Measurements from ENCODE around the gene SNX24. TPM values are rescaled to one million over a fixed set of nuclear protein-coding genes. Genes with fewer than 3 reads are reported as not detected.
"Not testable (repeated sequence)": the region's sequence is repeated elsewhere in the genome, so short reads cannot be mapped to it uniquely, and the experiment has no call there.

The SNX24 gene
- total RNA-seq, 1 donor from 2014 or later = 5.3 TPM

GRCh38 chr5:122870219-122870856 lies 24.9 kb downstream of the SNX24 start:
- DNase-seq (ENCODE audit: low read depth in 2 of 2) = no peak

GRCh38 chr5:122871661-122872060 lies 26.2 kb downstream of the SNX24 start:
- no peak for DNase-seq (ENCODE audit: low read depth in 2 of 2)

DNA sequence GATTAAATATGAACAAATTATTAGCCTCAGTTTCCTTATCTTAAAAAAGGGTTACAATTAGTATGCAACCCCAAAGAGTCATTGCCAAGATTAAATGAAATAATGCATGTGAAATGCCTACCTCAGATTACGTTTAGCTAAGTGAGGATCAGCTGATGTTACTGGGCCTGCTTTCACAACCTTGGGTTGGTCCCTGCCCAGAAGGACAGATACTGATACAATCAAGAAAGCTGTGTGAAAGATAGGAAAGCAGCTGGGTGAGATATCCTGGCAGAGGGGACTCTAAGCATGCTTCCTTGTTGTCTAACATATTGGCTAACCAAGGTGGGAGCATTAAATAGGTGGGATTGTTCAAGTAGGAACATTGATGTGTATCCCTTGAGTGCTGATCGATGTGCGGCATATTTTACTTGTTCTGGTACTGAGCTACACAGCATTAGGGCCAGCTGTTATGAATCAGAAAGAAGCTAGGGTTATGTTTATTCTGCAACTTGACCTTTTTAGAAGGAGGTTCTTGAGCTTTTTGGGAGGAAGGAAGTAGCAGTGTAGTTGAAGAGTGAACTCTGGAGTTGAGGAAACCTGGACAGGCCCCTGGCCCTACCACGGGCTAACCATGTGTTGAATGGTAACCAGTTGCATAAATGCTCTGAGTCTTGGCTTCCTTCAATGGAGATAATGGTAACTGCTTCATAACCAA lies 28.9 kb downstream of the SNX24 start:
- peak in 1 of 2 donors; percentile 6 for DNase-seq (ENCODE audit: low read depth in 2 of 2)

GRCh38 chr5:122877518-122877917 lies 32.1 kb downstream of the SNX24 start:
- DNase-seq (ENCODE audit: low read depth in 2 of 2) = no peak

DNA sequence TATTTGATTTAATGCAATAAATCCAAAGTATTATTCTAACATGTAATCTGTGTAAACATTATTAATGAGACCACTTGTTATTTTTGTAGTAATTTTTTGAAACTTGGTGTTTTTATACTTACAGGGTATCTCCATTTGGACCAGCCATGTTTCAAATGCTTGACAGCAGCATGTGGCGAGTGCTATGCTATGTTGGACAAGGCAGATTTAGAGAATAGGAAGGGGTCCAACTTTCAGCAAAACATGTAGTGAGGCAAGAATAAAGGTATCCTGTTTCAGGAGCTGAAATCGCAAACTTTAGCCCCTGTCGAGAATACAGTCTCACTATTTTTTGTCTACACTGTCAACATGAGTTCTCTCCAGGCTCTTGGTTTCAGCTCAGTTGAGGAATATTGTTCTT lies 33.7 kb downstream of the SNX24 start:
- DNase-seq (ENCODE audit: low read depth in 2 of 2) = no peak

GRCh38 chr5:122880170-122880689 lies 34.8 kb downstream of the SNX24 start:
- no peak for DNase-seq (ENCODE audit: low read depth in 2 of 2)

DNA sequence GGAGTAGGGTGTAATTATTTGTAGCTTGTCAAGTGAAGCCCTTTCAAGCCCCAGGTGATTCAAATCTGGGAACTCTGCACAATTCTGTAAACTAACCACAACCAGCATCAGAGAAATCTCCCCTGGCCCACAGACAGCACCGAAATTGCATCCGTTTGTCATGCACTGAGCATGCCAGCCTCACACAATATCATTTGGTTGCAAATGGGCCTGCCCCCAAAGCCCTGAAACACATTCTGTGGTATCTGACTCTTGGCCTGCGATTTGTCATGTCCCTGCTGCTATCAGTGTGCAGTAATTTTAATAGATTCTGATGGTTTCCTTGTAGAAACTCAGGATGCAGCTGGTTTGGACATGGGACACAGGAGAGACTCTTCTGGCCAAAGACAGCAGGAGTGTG lies 35.3 kb downstream of the SNX24 start:
- DNase-seq (ENCODE audit: low read depth in 2 of 2) = no peak

GRCh38 chr5:122882831-122883230 lies 37.4 kb downstream of the SNX24 start:
- no peak for DNase-seq (ENCODE audit: low read depth in 2 of 2)

- no peak for DNase-seq (ENCODE audit: low read depth in 2 of 2)
These were observed 39.7 kb downstream of the SNX24 start for GRCh38 chr5:122885045-122885517.

DNA sequence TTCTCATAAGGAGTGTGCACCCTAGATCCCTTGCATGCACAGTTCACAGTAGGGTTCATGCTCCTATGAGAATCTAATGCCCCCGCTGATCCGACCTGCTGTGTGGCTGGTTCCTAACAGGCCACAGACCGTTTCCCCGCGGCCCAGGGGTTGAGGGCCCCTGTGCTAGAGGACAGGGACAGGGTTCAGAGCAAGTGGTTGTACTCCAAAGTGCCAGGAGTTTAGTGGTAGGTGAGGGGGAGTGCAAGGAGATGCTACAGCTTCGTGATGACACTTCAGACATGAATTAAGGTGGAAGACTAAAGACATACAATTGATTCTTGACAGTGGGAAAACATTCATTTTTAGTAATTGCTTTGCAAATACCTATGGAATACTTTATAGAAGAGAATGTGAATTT lies 40.5 kb downstream of the SNX24 start:
- no peak for DNase-seq (ENCODE audit: low read depth in 2 of 2)

- no peak for DNase-seq (ENCODE audit: low read depth in 2 of 2)
These were observed 49.7 kb downstream of the SNX24 start for GRCh38 chr5:122895141-122895540.

DNA sequence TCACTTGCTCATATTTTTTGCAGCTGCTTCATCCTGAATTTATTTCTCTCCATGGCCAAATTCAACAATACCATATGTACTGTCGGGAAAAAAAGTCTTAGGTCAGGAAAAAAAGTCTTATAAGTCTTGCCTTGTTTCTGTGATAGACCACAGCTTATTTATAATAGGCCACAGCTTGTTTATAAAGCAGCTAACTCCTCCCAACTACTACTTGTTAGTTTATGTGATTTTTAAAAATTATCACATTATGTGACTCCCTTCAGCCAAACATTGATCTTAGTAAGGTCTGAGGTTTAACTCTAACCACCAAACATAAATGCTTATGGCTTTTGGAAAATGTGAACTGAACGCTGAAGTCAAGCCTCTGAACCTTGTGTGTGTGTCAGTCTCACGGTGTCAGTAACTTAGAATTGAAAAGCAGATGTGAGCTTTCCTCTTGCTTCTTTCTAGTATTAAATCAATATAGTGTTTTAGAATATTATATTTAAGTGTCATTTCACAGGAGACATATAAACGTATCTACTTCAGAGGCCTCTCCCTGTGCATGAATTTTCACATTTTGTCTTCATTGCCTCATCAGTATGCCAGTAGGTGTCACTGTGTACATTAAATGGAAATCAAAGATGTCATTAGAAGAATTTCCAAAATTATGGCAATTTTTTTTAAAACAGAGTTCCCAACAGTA lies 51.3 kb downstream of the SNX24 start:
- peak; percentile 27 to 44 for DNase-seq (ENCODE audit: low read depth in 2 of 2)

GRCh38 chr5:122897283-122897602 lies 51.8 kb downstream of the SNX24 start:
- DNase-seq (ENCODE audit: low read depth in 2 of 2) = no peak

GRCh38 chr5:122901346-122901745 lies 55.9 kb downstream of the SNX24 start:
- DNase-seq (ENCODE audit: low read depth in 2 of 2) = no peak

GRCh38 chr5:122902263-122902662 lies 56.9 kb downstream of the SNX24 start:
- no peak for DNase-seq (ENCODE audit: low read depth in 2 of 2)

GRCh38 chr5:122906768-122907167 lies 61.4 kb downstream of the SNX24 start:
- no peak for DNase-seq (ENCODE audit: low read depth in 2 of 2)

GRCh38 chr5:122907276-122907675 lies 61.9 kb downstream of the SNX24 start:
- DNase-seq (ENCODE audit: low read depth in 2 of 2) = no peak

DNA sequence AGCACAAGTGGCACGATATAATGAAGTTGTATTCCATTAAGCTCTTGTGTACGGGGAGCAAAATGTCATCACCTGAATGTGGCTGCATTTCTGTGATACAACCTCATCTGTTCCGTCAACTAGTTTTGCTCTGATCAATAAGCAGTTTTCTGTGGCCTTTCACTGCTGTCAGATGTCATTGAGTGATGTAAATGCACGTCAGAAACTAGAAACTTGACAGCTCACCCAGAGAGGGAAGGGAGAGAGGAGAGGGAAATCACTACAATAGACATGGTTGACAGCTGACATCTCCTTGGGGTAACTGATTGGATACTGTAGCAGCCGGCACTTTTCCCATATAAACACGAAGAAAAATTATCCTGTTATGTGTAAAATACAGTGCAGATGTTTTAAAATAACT lies 62.7 kb downstream of the SNX24 start:
- DNase-seq (ENCODE audit: low read depth in 2 of 2) = no peak

DNA sequence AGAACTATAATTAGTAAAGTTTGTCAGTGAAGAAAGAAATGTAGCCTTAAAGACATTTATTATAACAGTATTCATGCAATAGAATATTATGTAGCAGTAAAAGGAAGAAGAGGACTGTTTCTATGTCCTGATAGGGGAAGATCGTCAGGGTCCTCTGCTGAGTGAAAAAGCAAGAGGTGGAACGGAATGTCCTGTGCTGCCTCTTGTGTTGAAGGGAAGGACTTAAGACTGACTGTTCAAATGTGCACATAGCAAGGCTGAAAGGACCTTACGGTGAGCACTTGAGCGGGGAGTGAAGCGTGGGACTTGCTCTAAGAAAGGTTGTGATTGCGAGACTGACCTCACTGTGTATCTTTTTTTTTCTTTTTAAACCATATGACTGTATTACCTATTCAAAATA lies 63.2 kb downstream of the SNX24 start:
- DNase-seq (ENCODE audit: low read depth in 2 of 2) = no peak

- DNase-seq (ENCODE audit: low read depth in 2 of 2) = no peak
These were observed 64.2 kb downstream of the SNX24 start for GRCh38 chr5:122909470-122910100.

DNA sequence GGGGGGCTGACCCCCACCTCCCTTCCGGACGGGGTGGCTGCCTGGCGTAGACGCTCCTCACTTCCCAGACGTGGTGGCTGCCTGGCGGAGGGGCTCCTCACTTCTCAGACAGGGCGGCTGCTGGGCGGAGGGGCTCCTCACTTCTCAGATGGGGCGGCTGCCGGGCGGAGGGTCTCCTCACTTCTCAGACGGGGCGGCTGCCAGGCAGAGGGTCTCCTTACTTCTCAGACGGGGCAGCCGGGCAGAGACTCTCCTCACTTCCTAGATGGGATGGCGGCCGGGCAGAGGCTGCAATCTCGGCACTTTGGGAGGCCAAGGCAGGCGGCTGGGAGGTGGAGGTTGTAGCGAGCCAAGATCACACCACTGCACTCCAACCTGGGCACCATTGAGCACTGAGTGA lies 68.0 kb downstream of the SNX24 start:
- not testable (repeated sequence) for DNase-seq (ENCODE audit: low read depth in 2 of 2)

Data from dermis microvascular lymphatic vessel endothelial cell (primary cell).